Omental fat pad (tissue), 4 donors: ENCODE data around the gene RILP. TPM values are rescaled to one million over a fixed set of nuclear protein-coding genes. Genes with fewer than 3 reads are reported as not detected.
"Not testable (repeated sequence)": the region's sequence is repeated elsewhere in the genome, so short reads cannot be mapped to it uniquely, and the experiment has no call there.

Experiments
- ATAC-seq: fragments of 150-250 bp; one replicate; pipeline ENCODE4 v1.9.1; 2016; ENCODE audit warnings: mild to moderate bottlenecking, moderate library complexity; ENCODE audit not compliant: low FRiP score
- DNase-seq: peaks from one replicate; pipeline ENCODE4 v3.0.0-alpha.2; 2019; ENCODE audit warnings: low spot score
- CTCF ChIP-seq, 3 donors: fragments of 450-650 bp; IDR thresholded peaks; one replicate each; pipeline ENCODE4 v1.5.1; 2016 to 2017; ENCODE audit warnings: antibody characterized with exemption in 3 of 3, mild to moderate bottlenecking in 3 of 3, moderate library complexity in 2 of 3
- total RNA-seq, 4 donors: library from RNA; depleted of rRNA; stranded (reverse); fragments of >200 nt; gene quantifications; one replicate each; pipeline ENCODE4 v1.1.0, GENCODE V29; 2016

RILP gene, protein sequence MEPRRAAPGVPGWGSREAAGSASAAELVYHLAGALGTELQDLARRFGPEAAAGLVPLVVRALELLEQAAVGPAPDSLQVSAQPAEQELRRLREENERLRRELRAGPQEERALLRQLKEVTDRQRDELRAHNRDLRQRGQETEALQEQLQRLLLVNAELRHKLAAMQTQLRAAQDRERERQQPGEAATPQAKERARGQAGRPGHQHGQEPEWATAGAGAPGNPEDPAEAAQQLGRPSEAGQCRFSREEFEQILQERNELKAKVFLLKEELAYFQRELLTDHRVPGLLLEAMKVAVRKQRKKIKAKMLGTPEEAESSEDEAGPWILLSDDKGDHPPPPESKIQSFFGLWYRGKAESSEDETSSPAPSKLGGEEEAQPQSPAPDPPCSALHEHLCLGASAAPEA
- total RNA-seq, result 10 to 100 TPM; 26.5 to 60.5 (median 35.6) TPM

DNA sequence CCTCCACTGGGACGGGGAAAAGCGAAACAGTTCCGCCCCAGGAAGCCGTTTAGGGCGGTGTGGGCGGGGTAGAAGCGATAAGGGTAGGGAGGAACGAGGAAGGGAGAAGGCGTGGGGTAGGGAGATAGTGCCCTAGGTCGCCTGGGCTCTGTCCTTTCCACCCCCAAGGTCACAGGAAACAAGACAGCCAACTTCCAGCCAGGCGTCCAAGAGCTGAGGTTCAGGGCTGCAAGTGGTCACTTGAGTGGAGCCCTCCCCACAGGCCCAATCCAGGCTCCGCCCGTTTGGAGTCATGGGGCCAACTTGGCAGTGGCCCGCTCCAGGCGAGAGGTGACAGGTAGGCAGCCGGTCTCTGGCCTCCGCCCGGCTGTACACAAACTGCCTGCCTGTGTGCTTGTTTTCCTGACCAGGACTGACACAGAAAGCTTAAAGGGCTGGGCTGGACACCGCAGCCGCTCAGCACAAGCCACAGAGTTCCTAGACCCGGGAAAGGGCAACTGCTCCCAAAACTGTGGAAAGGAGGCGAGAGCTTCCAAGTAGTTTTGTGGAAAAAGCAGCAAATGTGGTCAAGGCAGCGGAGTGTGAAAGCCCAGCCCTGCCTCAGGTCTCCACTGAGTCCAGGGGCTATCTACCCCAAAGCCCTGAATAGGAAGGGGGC lies at the start of gene RILP:
RILP (minus strand) TSS at position 23 of the 658 bp plus-strand sequence. CDS start 62 bp downstream, outside the sequence.
- ATAC-seq, result peak; percentile 48
- DNase-seq, result peak; percentile 52
- TF ChIP-seq CTCF (IDR thresholded peaks at IDR 0.05), result no peak

DNA sequence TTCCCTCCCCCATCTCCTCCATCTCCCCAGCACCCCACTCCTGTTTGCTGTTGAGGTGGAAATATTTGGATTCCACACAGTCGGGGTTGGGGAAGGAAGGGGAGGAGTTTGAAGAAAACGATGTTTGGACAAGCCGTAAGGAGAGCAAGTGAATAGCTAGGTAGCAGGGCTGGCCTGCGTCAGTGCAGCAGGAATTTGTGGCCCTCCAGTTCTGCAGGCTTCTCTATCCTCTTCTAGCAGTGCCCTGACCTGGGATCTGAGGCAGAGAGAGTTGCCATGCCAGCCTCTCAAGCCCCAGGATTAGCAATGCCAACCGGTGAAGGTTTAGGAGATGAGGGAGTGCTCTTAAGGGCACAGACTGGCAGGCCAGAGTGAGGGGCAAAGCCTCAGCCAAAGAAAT lies 48.0 kb upstream of the RILP start:
- TF ChIP-seq CTCF (IDR thresholded peaks at IDR 0.05), result no peak
- ATAC-seq, result no peak

DNA sequence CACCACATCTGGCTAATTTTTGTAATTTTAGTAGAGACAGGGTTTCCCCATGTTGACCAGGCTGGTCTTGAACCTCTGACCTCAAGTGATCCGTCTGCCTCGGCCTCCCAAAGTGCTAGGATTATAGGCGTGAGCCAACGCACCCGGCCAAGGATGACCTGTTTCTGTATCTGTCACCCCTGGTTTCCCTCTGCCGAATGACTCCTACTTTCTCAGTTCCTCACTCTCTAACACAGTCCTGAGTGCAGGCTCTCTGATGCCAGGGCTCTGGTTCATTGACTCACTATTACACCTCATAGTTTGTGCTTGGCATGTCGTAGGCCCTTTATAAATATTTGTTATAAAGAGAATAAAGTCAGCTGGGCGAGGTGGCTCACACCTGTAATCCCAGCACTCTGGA lies 45.7 kb upstream of the RILP start:
- DNase-seq, result no peak
- no peak for ATAC-seq
- TF ChIP-seq CTCF (IDR thresholded peaks at IDR 0.05), result no peak

More for the DNA sequence above, 48.0 kb upstream of the RILP start:
- DNase-seq, result no peak

GRCh38 chr17:1693339-1693738 lies 43.7 kb upstream of the RILP start:
- no peak for DNase-seq
- ATAC-seq, result no peak
- no peak for TF ChIP-seq CTCF (IDR thresholded peaks at IDR 0.05)

- DNase-seq, result no peak
- no peak for TF ChIP-seq CTCF (IDR thresholded peaks at IDR 0.05)
- ATAC-seq, result no peak
These were observed 41.0 kb upstream of the RILP start for GRCh38 chr17:1690544-1691221.

GRCh38 chr17:1688405-1688804 lies 38.7 kb upstream of the RILP start:
- ATAC-seq, DNase-seq: not testable (repeated sequence)

GRCh38 chr17:1686086-1686485 lies 36.4 kb upstream of the RILP start:
- no peak for ATAC-seq
- DNase-seq, result no peak
- no peak for TF ChIP-seq CTCF (IDR thresholded peaks at IDR 0.05)
